Activated T-cell treated with anti-CD3 and anti-CD28 coated beads, Interleukin-2, amount 50 U/mL, for 48 hours (primary cell): ENCODE measurements around the gene MGA.

Experiments used
- DNase-seq, 2 experiments: peaks; one replicate each; pipeline ENCODE4 v3.0.0-alpha.2; 2020

Gene MGA

DNA sequence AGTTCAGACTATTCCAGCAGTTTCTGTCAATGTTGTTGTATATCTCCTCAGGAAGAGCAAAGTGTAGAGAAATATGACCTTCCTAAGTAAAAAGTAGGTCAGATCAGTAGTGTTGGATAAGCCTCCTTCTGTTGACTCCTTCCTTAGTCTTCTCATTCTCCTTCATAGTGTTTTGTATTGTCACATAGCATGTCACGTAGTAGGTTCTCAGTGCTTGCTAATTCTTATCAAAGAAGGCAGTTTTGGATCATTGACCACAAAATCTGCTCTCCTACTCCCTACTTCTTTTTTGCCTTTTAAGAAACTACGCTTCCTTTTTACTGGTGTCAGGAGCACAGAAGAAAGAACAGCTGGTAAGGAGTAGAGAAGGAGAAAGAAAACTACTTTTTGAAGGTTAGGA, 1.0 kb upstream of the MGA start:
- no peak for DNase-seq

DNA sequence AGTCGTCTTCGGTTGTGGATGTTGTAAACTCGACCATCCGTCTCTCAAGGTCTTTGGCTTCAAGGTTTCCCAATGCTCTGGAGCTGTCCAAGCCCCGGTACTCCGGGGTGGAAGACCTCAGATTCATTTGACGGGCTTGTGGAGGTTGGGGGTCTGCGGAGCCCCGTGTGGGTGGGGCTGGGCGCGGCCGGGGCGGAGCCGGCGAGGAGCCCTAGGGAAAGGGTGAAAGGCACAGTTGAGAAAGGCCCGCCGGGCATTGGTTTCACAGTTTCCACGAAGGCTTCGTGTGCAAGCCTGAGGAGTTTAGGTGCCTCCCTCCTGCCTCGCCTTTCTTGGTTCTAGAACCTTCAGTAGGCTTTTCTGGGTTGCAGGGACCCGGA, 360 bp upstream of the MGA start:
- DNase-seq: no peak

DNA sequence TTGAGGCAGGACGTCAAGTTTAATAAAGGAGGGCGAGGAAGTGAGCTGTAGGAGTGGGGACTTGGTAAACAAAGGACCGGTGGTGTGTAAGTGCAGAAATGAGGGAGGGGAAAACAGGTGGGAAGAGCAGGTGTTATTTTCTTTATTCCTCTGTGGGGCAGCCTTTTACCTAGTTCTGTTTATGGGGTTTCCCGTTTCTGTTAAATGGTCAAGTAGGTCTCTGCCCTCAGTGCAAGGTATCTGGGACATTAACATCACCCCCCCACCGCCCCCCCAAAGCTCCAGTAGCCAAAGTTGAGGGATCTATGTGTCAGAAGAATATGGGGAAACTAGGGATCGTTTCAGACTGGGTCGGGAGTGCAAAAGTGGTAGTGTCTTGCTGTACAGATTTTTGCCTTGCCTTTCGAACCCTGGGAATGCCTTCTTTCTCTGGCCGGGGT, 893 bp downstream of the MGA start:
- no peak for DNase-seq

- peak; percentile 75 to 79 for DNase-seq
Measured at GRCh38 chr15:41661518-41662225, 1.5 kb downstream of the MGA start.

DNA sequence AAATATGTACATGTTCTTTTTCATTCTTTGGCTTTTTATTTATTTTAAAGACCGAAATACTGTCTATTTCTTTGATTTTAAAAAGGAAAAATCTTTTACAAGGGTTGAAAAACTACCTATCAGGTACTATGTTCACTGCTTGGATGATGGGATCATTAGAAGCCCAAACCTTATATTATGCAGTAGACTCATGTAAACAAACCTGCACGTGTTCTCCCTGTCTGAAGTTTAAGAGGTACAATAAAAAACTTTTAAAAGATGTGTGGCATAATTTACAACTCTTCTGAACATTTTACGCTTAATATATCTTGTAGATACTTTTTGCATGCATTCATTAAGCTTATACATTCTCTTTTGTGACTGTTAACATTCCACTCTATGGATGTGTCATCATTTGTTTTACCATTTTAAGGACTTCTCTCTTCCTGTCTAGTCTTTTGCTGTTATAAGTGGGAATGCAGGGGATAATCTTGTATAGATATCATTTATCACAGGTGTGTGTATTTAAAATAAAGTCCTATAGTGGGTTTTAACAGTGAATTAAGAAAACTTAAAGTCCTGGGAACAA, 6.2 kb downstream of the MGA start:
- no peak for DNase-seq

DNA sequence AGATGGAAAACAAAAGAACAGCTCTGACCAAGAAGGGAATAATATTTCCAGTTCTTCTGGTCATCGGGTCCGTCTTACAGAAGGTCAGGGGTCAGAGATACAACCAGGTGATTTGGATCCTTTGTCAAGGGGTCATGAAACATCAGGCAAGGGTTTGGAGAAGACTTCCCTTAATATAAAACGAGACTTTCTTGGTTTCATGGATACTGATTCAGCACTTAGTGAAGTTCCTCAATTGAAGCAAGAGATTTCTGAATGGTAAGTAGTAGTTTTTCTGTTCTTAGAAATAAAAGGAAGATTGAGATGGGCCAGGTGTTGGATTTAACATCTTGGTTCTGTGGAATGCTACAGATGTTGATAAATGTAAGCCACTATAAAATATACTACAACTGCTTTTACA, 9.5 kb downstream of the MGA start:
- no peak for DNase-seq

DNA sequence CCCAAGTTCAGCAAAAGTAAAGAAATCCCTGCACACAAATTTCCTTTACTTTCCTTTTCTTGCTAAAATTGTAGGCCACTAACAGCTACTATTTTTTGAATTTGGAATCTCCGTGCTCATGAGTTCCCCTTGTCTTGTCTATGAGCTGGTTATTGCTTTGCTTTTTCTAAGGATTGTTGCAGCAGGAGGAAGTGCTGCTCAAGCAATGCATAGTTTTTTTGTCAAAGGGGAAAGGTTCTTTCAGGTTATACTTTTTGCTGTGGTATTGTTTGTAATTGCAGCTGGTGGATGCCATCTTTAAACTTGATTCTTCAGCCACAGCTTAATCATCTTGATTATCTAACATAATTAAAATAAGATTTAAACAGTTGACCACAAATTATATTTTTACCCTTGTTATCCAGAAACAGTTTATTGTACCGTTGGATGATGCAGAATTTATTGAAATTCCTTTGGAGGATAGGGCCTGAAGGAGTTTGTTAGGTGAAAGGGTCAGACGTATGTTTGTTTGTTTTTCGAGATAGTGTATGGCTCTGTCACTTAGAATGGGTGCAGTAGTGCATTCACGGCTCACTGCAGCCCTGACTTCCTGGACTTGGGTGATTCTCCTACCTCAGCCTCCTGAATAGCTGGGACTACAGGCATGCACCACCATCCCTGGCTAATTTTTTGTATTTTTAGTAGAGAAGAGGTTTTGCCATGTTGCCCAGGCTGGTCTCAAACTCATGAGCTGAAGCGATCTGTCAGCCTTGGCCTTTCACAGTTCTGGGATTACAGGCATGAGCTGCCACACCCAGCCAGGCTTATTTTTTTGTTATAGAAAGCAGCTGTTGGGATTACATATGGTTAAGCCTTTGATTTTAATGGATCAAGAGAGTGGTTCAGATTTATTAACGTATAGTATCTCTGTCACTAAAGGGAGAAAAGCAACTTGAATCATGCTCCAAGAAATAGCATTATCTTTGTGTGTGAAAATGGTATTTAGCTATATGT, 11.7 kb downstream of the MGA start:
- no peak for DNase-seq

- no peak for DNase-seq
Measured at GRCh38 chr15:41675337-41675736, 15.1 kb downstream of the MGA start.

- no peak for DNase-seq
Measured at GRCh38 chr15:41678742-41679141, 18.5 kb downstream of the MGA start.

- no peak for DNase-seq
Measured at GRCh38 chr15:41683955-41684354, 23.8 kb downstream of the MGA start.

DNA sequence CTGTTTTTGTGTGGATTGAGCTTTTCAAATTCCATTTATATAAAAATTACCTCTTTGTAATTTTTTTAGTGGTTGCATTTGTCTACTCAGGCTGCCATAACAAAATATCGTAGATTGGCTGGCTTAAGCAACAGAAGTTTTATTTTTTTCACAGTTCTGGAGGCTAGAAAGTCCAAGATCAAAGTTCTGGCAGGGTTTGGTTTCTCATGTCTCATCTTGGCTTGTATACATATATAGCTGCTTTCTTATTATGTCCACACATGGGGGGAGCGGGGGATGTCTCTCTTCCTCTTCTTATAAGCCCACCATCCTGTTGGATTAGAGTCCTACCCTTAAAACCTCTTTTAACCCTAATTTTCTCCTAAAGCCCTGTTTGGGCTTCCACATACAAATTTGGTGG, 28.5 kb downstream of the MGA start:
- no peak for DNase-seq

DNA sequence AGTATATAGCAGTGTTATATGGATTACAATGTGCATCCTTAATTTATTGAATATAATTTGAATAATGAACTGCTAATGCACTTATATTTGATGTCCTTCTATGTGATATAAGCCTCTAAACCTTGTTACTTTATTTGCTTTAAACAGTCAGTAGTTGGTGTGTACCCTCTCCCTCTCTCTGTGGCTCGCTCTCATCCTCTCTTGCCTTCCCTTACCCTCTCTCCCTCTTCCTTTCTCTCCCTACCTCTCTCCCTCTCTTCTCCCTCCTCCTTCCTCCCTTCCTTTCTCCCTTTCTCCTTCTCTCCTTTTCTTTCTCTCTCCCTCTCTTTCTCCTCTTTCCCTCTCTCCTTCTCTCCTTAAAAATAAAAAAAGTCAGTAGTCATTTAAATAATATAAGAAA, 28.9 kb downstream of the MGA start:
- no peak for DNase-seq

DNA sequence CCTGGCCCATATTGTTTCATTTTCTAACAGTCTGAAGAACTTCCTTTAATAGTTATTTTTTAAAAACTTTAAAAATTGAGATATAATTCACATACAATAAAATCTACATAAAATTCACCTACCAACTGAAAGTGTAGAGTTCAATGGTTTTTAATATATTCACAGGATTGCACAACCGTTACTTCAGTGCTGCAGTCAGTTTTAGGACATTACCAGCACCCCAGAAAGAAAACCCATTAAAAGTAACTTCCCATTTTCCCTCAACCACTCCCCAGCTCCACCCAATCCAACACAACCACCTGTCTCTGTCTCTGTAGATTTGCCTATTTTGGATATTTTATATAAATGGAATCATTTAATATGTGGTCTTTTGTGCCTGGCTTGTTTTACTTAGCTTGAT, 29.6 kb downstream of the MGA start:
- DNase-seq: no peak

GRCh38 chr15:41690636-41691035, 30.4 kb downstream of the MGA start:
- DNase-seq: no peak

DNA sequence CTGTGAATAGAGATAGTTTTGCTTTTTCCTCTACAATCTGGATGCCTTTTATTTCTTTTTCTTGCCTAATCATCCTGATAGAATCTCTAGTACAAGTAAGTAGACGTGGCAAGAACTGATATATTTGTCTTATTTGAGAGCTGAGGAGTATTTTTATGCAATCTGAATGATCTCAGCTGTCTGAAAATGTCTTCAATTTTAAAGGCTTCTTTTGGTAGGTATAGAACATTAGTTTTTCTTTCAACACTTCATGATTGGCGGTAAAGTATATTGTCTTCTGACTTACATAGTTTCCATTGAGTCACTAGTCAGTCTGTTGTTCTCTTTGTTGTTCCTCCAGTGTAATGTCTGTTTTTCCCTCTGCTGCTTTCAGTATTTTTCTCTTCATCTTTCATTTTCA, 31.3 kb downstream of the MGA start:
- no peak for DNase-seq

DNA sequence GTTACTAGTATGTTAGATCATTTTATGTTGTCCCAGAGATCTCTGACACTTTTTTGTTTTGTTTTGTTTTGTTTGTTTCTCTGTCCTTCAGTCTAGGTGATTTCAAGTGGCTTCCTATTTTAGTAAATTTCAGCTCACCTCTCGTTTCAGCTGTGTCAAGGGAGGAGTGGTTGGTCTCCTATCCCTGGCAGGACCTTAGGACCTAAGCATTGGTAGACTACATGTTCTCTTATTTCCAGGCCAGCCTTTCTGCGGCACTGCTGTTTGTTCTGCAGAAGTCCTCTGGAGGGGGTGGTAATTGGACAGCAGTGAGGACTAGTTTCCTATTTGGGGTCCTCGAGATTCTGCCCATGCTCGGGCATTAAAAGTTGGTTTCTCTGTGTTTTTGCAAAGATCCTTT, 31.8 kb downstream of the MGA start:
- DNase-seq: no peak

DNA sequence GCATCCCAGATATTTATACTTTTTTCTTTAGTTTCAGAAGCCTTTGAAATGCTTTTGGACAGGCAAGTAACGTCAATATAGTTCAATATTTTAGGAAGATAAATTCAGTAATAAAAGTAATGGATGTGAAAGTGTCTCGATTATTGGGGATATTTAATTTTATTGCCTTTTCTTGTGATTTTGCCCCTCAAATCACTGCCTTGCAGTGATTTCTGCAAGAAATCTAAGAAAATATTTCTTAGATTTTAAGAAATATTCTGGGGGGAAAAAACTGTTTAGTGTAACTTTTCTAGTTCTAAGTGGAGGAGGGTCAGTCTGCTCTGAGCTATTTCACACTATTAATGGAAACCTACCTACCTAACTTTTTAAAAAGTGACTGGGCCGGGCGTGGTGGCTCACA, 33.6 kb downstream of the MGA start:
- no peak for DNase-seq

GRCh38 chr15:41695750-41696436, 35.7 kb downstream of the MGA start:
- peak; percentile 30 to 44 for DNase-seq

GRCh38 chr15:41698779-41699178, 38.6 kb downstream of the MGA start:
- no peak for DNase-seq

DNA sequence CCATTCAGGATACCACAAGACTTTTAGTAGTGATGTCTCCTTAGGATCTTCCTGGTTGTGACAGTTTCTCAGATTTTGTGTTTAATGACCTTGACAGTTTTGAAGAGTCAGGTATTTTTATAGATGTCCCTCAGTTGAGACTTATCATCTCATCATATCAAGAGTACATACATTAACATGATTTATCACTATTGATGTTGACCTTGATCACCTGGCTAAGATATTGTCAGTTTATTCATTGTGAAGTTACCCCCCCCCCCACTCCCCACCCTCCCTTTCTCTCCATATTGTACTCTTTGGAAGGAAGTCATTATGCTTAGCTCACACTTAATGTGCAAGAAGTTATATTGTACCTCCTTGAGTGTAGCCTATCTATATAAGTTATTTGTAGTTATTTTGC, 42.9 kb downstream of the MGA start:
- no peak for DNase-seq

DNA sequence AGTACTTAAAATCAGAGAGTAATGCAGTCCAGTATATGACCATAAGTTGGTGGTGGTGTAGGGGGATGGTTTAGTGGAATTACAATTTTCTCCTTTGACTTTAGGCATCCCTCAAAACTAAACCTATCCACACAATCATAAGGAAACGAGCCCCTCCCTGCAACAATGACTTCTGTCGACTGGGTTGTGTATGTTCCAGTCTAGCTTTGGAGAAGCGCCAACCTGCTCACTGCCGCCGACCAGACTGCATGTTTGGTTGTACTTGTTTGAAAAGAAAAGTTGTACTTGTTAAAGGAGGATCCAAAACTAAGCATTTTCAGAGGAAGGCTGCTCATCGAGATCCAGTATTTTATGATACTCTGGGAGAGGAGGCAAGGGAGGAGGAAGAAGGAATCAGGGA, 52.8 kb downstream of the MGA start:
- no peak for DNase-seq

DNA sequence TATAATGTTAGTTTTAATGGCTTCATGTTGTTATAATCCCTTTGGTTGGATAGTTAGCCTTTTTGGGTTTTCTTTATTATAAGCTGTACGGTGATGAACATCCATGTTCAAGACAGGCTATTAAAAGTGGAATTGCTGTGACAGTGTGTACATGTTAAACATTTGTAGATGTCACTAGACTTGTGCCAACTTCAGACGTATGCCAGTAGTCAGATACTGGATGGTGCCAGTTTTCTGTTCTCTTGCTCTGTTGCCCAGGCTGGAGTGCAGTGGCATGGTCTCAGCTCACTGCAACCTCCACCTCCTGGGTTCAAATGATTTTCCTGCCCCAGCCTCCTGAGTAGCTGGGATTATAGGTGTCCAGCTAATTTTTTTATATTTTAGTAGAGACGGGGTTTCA, 54.1 kb downstream of the MGA start:
- no peak for DNase-seq

- no peak for DNase-seq
Measured at GRCh38 chr15:41716864-41717263, 56.7 kb downstream of the MGA start.
